ENCODE measurements around the gene COA1.

DNA sequence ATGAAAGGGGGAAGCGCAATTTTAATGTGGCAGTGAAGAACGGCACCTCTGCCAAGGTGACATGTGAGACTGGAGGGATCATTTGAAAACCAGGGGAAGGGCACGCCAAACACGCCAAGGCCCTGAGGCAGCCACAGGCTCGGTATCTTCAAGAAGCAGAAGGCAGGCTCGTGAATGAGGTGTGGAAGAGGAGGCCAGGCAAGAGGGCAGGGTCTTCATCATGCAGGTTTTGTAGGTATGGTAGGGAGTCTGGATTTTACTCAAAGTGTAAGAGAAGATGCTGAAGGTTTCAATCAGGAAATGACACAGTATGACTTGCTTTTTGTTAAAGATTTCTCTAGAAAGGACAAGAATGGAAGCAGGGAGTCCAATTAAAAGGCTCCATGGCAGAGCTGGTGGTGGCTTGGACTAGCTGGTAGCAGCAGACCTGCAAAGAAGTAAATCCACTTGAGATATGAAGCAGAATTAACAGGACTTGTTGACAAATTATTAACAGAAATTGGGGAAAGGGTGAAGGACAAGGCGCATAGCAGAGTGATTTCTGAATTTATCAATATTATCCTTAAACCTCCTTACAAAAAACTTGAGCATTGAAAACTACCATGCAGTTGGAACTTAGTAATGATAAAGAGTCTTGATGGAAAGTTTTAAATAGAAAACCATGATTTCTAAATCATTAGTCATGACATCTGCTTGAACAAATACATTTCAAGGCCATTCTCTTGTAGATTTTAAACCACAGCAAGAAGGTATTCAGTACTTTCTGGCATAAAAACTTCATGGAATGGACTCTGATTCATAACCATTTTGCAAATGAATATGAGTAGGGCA lies 70.4 kb downstream of the COA1 start:
- TF ChIP-seq POLR2A (IDR thresholded peaks at IDR 0.05) (no peak), CTCF (IDR thresholded peaks at IDR 0.05) (no peak)

All from Peyer's patch (tissue), 4 donors.